Gastrocnemius medialis (tissue), 4 donors: Measurements from ENCODE around the gene PBRM1.

Experiments
- POLR2A ChIP-seq, 2 donors: fragments of 450-650 bp; IDR thresholded peaks; one replicate each; pipeline ENCODE4 v1.6.1; 2017; ENCODE audit warnings: antibody characterized with exemption in 2 of 2, mild to moderate bottlenecking in 2 of 2, moderate library complexity in 2 of 2
- TF ChIP-seq, protein P1 (sequence below), 5 experiments: fragments of 450-650 bp in 3 of 5; fragments of 200-600 bp in 2 of 5; sonication (generic) in 2 of 5; IDR thresholded peaks in 4 of 5; conservative IDR thresholded peaks in 1 of 5; 1 replicate in 4 of 5; 2 replicates in 1 of 5; pipeline ENCODE4 v1.5.1; 2016 to 2019; ENCODE audit warnings: antibody characterized with exemption in 5 of 5, mild to moderate bottlenecking in 3 of 5, moderate library complexity in 3 of 5

DNA sequence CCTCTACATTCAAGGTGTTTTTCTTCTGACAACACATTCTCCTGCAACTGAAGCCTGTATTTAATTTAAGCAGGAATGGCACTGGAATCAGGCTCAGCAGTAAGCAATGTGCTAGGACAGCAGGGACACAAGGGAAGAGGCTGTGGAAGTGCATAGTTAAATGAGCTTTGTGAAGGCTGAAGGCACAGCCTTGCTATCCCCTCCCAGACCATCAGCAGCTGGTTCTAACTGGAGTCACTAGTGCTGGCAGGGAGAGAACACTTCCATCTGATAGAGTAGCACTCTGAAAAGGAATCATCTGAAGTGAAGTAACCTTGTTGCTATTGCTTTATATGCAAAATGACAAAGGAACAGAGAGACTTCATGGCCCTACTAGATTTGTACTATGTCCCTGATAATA lies 134.6 kb downstream of the PBRM1 start:
- TF ChIP-seq, protein P1, sequence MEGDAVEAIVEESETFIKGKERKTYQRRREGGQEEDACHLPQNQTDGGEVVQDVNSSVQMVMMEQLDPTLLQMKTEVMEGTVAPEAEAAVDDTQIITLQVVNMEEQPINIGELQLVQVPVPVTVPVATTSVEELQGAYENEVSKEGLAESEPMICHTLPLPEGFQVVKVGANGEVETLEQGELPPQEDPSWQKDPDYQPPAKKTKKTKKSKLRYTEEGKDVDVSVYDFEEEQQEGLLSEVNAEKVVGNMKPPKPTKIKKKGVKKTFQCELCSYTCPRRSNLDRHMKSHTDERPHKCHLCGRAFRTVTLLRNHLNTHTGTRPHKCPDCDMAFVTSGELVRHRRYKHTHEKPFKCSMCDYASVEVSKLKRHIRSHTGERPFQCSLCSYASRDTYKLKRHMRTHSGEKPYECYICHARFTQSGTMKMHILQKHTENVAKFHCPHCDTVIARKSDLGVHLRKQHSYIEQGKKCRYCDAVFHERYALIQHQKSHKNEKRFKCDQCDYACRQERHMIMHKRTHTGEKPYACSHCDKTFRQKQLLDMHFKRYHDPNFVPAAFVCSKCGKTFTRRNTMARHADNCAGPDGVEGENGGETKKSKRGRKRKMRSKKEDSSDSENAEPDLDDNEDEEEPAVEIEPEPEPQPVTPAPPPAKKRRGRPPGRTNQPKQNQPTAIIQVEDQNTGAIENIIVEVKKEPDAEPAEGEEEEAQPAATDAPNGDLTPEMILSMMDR (IDR thresholded peaks at IDR 0.05 in 4 of 5, conservative IDR thresholded peaks at IDR 0.05 in 1 of 5): no peak
- no peak for TF ChIP-seq POLR2A (IDR thresholded peaks at IDR 0.05)
